ENCODE data around the gene SERPINF2. TPM values are rescaled to one million over a fixed set of nuclear protein-coding genes. Genes with fewer than 3 reads are reported as not detected.
A peak's percentile ranks its signal among the peaks of the same experiment; 100 is the strongest.

The SERPINF2 gene
- total and polyA plus RNA-seq, 2 donors (not counting 1 experiment from before 2014, with no cell fraction given): 0.06 to 0.17 TPM

GRCh38 chr17:1724351-1724868 lies 18.3 kb upstream of the SERPINF2 start, which contains the start of gene WDR81:
TSS of gene WDR81 (plus strand) at chr17:1724704. CDS start at chr17:1724960, 256 bp downstream.
- H3K79me2 ChIP-seq (ENCODE audit: control insufficient read depth, insufficient read depth, low read length): peaks cover 5% of the 10 kb centered on the region
- H3K36me3 ChIP-seq (ENCODE audit: control insufficient read depth, insufficient read depth, low read length): peaks cover 12% of the 10 kb centered on the region
- H4K20me1 ChIP-seq (ENCODE audit: control insufficient read depth, extremely low read depth, insufficient read depth, low read length): no peaks in the 10 kb centered on the region
- H3K4me2 ChIP-seq (ENCODE audit: extremely low read depth, insufficient read depth, low read length): peak within 1 kb of the TSS; percentile 75
- H3K27me3 ChIP-seq (ENCODE audit: control insufficient read depth, insufficient read depth, low read length): no peaks in the 10 kb centered on the region
- no peaks in the 10 kb centered on the region for H3K9me3 ChIP-seq (ENCODE audit: control insufficient read depth, insufficient read depth, low read depth, low read length)
- peak; percentile 81 to 90 for DNase-seq (ENCODE audit: low read depth in 2 of 2)
- peak within 1 kb of the TSS; percentile 60 for H2AFZ ChIP-seq (ENCODE audit: low read length)
- H3K27ac ChIP-seq (ENCODE audit: insufficient read depth, low read length): peak within 1 kb of the TSS; percentile 64
- peak within 1 kb of the TSS; percentile 62 for H3K9ac ChIP-seq (ENCODE audit: insufficient read depth, low read length)
- H3K4me1 ChIP-seq (ENCODE audit: control insufficient read depth, extremely low read depth, insufficient read depth, low read length): peaks cover 2% of the 10 kb centered on the region
- peak within 1 kb of the TSS; percentile 39 to 64 (median 62) for H3K4me3 ChIP-seq (replicated peaks in 1 of 4; ENCODE audit: control extremely low read depth in 1 of 4, insufficient read depth in 1 of 4, low read depth in 3 of 4, low read length in 4 of 4)
- TF ChIP-seq EZH2 (IDR thresholded peaks at IDR 0.05; ENCODE audit: low read length, missing control alignments): no peak
- no peak for TF ChIP-seq CTCF (conservative IDR thresholded peaks at IDR 0.05 in 1 of 2, IDR thresholded peaks at IDR 0.05 in 1 of 2; ENCODE audit: low read depth in 1 of 2, low read length in 2 of 2)

DNA sequence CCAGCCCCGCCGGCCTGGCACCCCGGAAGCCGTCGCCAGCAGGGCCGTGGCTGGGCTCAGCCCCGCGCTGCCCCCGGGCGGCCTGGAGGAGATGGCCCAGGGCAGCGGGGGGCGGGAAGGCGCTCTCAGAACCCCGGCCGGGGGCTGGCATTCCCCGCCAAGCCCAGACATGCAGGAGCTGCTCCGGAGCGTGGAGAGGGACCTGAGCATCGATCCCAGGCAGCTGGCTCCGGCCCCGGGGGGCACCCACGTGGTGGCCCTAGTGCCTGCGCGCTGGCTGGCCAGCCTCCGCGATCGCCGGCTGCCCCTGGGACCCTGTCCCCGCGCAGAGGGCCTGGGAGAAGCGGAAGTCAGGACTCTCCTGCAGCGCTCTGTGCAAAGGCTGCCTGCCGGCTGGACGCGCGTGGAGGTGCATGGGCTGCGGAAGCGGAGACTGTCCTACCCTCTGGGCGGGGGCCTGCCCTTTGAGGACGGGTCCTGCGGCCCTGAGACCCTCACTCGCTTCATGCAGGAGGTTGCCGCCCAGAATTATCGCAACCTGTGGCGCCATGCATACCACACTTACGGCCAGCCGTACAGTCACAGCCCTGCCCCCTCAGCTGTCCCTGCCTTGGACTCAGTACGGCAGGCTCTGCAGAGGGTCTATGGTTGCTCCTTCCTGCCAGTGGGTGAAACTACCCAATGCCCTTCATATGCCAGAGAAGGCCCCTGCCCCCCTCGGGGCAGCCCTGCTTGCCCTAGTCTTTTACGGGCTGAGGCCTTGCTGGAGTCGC lies 17.6 kb upstream of the SERPINF2 start:
- H3K27ac ChIP-seq (ENCODE audit: insufficient read depth, low read length): peak overlapping the region; percentile 43

More for the DNA sequence above, 17.6 kb upstream of the SERPINF2 start:
- TF ChIP-seq EZH2 (IDR thresholded peaks at IDR 0.05; ENCODE audit: low read length, missing control alignments) (no peak), CTCF (conservative IDR thresholded peaks at IDR 0.05 in 1 of 2, IDR thresholded peaks at IDR 0.05 in 1 of 2; ENCODE audit: low read depth in 1 of 2, low read length in 2 of 2) (no peak)
- no peaks in the 10 kb centered on the region for H3K9me3 ChIP-seq (ENCODE audit: control insufficient read depth, insufficient read depth, low read depth, low read length)
- peak overlapping the region; percentile 39 to 64 (median 62) for H3K4me3 ChIP-seq (replicated peaks in 1 of 4; ENCODE audit: control extremely low read depth in 1 of 4, insufficient read depth in 1 of 4, low read depth in 3 of 4, low read length in 4 of 4)
- peak overlapping the region; percentile 62 for H3K9ac ChIP-seq (ENCODE audit: insufficient read depth, low read length)
- H3K27me3 ChIP-seq (ENCODE audit: control insufficient read depth, insufficient read depth, low read length): no peaks in the 10 kb centered on the region
- DNase-seq (ENCODE audit: low read depth in 2 of 2): peak in 1 of 2 donors; percentile 10
- peaks cover 12% of the 10 kb centered on the region for H3K36me3 ChIP-seq (ENCODE audit: control insufficient read depth, insufficient read depth, low read length)
- H3K4me1 ChIP-seq (ENCODE audit: control insufficient read depth, extremely low read depth, insufficient read depth, low read length): peaks cover 4% of the 10 kb centered on the region
- H3K4me2 ChIP-seq (ENCODE audit: extremely low read depth, insufficient read depth, low read length): peak overlapping the region; percentile 75
- H3K79me2 ChIP-seq (ENCODE audit: control insufficient read depth, insufficient read depth, low read length): peaks cover 5% of the 10 kb centered on the region
- H4K20me1 ChIP-seq (ENCODE audit: control insufficient read depth, extremely low read depth, insufficient read depth, low read length): no peaks in the 10 kb centered on the region
- no peak overlapping the region for H2AFZ ChIP-seq (ENCODE audit: low read length)

Data from fibroblast of lung (primary cell).